Vagina (tissue), 2 donors: Measurements from ENCODE around the gene SLC2A9.

ENCODE experiments used
- POLR2AphosphoS5 ChIP-seq, 2 donors: sonication (generic); formaldehyde crosslinking; IDR thresholded peaks; one replicate each; pipeline ENCODE4 v1.9.0; 2017; ENCODE audit warnings: antibody characterized with exemption in 2 of 2, mild to moderate bottlenecking in 2 of 2, low read depth in 1 of 2; ENCODE audit not compliant: insufficient read depth in 1 of 2
- TF ChIP-seq, protein P1 (sequence below), 3 experiments: fragments of 450-650 bp in 2 of 3; fragments of 200-600 bp in 1 of 3; sonication (generic) in 1 of 3; IDR thresholded peaks; one replicate each; pipeline ENCODE4 v1.5.1; 2017 to 2019; ENCODE audit warnings: antibody characterized with exemption in 3 of 3, mild to moderate bottlenecking in 2 of 3, moderate library complexity in 2 of 3

DNA sequence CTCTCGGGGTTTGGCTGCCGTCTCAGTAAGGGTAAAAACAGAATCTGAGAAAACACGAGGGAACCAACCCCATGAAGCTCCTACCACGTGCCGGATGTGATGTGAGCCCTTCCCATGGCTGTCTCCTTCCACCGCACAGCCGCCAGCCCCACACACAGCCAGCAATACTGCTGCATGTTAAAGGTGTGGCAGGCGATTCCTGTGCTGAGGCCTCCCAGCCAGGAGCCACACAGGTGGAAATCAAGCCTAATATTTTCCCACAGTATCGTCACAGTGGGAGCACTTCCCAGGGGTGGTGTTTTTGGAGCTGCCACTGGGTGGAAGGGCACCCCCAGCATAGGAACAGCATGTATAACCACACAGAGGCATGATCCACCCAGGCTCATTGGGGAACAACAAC lies 77.5 kb downstream of the SLC2A9 start:
- TF ChIP-seq, protein P1, sequence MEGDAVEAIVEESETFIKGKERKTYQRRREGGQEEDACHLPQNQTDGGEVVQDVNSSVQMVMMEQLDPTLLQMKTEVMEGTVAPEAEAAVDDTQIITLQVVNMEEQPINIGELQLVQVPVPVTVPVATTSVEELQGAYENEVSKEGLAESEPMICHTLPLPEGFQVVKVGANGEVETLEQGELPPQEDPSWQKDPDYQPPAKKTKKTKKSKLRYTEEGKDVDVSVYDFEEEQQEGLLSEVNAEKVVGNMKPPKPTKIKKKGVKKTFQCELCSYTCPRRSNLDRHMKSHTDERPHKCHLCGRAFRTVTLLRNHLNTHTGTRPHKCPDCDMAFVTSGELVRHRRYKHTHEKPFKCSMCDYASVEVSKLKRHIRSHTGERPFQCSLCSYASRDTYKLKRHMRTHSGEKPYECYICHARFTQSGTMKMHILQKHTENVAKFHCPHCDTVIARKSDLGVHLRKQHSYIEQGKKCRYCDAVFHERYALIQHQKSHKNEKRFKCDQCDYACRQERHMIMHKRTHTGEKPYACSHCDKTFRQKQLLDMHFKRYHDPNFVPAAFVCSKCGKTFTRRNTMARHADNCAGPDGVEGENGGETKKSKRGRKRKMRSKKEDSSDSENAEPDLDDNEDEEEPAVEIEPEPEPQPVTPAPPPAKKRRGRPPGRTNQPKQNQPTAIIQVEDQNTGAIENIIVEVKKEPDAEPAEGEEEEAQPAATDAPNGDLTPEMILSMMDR (IDR thresholded peaks at IDR 0.05) = no peak
- no peak for TF ChIP-seq POLR2AphosphoS5 (IDR thresholded peaks at IDR 0.05; ENCODE audit: insufficient read depth in 1 of 2, low read depth in 1 of 2)
